BJ (cell line): ENCODE measurements around the gene CACNA2D3. TPM values are rescaled to one million over a fixed set of nuclear protein-coding genes. Genes with fewer than 3 reads are reported as not detected.
A peak's percentile ranks its signal among the peaks of the same experiment; 100 is the strongest.

ENCODE experiments used
- CTCF ChIA-PET: fragments of 350-600 bp; formaldehyde crosslinking; extraction: SDS; loops from one replicate; lab custom pipeline; 2021; ENCODE audit warnings: antibody characterized with exemption, inconsistent platforms; lab: Yijun Ruan, JAX
- POLR2A ChIA-PET: fragments of 300-600 bp; sonication (Branson Sonifier 250); formaldehyde crosslinking; extraction: SDS; loops from one replicate; lab custom pipeline; 2021; ENCODE audit warnings: antibody characterized with exemption; lab: Charles Lee
- DNase-seq: peaks from one replicate; pipeline ENCODE4 v3.0.0-alpha.2; 2011; ENCODE audit warnings: low read depth
- H3K27me3 ChIP-seq: 2 replicates; pipeline ENCODE4 v1.6.0; 2011; ENCODE audit warnings: low read length; ENCODE audit not compliant: control insufficient read depth, insufficient read depth
- H3K36me3 ChIP-seq: 2 replicates; pipeline ENCODE4 v1.5.1; 2011; ENCODE audit warnings: low read length; ENCODE audit not compliant: control insufficient read depth, insufficient read depth
- H3K4me3 ChIP-seq: 2 replicates; pipeline ENCODE4 v1.5.1; 2011; ENCODE audit warnings: low read depth, mild to moderate bottlenecking, control low read depth, low read length
- CTCF ChIP-seq: IDR thresholded peaks from 2 replicates; pipeline ENCODE4 v1.5.1; 2011; ENCODE audit warnings: low read depth, mild to moderate bottlenecking, control low read depth, inconsistent platforms, low read length, moderate library complexity; ENCODE audit not compliant: insufficient read depth
- polyA plus RNA-seq: library from polyadenylated mRNA; depleted of rRNA; stranded (reverse); fragments of >200 nt; gene quantifications from 2 replicates; pipeline ENCODE4 v1.2.3, GENCODE V29; 2011

Gene CACNA2D3
- polyA plus RNA-seq, 1 experiment: 0.56 TPM

- ChIA-PET POLR2A (interaction anchor here (0.7 kb wide), 1 partner anchor 708 kb away, joined by 5 read pairs; no protein-coding TSS in a partner anchor), CTCF (interaction anchor here (1.0 kb wide), 1 partner anchor 39 kb away, joined by 3 read pairs; no protein-coding TSS in a partner anchor)
- H3K4me3 ChIP-seq: no peak overlapping the region
- H3K36me3 ChIP-seq: no peaks in the 10 kb centered on the region
- no peaks in the 10 kb centered on the region for H3K27me3 ChIP-seq
- DNase-seq: no peak
- no peak for TF ChIP-seq CTCF
Observed at GRCh38 chr3:54814224-54814623, 691.9 kb downstream of the CACNA2D3 start.

- Histone ChIP-seq H3K27me3 (no peaks in the 10 kb centered on the region), H3K36me3 (no peaks in the 10 kb centered on the region), H3K4me3 (no peak overlapping the region)
- no peak for TF ChIP-seq CTCF
- POLR2A ChIA-PET: interaction anchor here (0.6 to 1.3 kb wide), 2 partner anchors 26 to 352 kb away, joined by 3 read pairs; no protein-coding TSS in a partner anchor
- CTCF ChIA-PET: interaction anchor here (0.9 to 1.1 kb wide), 2 partner anchors 42 to 53 kb away, joined by 3 read pairs; no protein-coding TSS in a partner anchor
- peak; percentile 64 for DNase-seq
Observed at GRCh38 chr3:54817628-54818027, 695.3 kb downstream of the CACNA2D3 start.

- TF ChIP-seq CTCF: no peak
- Histone ChIP-seq H3K36me3 (no peaks in the 10 kb centered on the region), H3K27me3 (no peaks in the 10 kb centered on the region), H3K4me3 (no peak overlapping the region)
- ChIA-PET CTCF (interaction anchor here (0.6 to 0.9 kb wide), 2 partner anchors 52 to 56 kb away, joined by 3 read pairs; no protein-coding TSS in a partner anchor), POLR2A (no interaction called here)
- DNase-seq: no peak
Observed at GRCh38 chr3:54818486-54818885, 696.1 kb downstream of the CACNA2D3 start.

- DNase-seq: no peak
- no peak overlapping the region for H3K4me3 ChIP-seq
- CTCF ChIA-PET: interaction anchor here (0.6 kb wide), 1 partner anchor 57 kb away, joined by 3 read pairs; no protein-coding TSS in a partner anchor
- no peaks in the 10 kb centered on the region for H3K27me3 ChIP-seq
- H3K36me3 ChIP-seq: no peaks in the 10 kb centered on the region
- POLR2A ChIA-PET: no interaction called here
- no peak for TF ChIP-seq CTCF
Observed at GRCh38 chr3:54818942-54819341, 696.6 kb downstream of the CACNA2D3 start.

GRCh38 chr3:54819946-54820345, 697.6 kb downstream of the CACNA2D3 start:
- H3K36me3 ChIP-seq: no peaks in the 10 kb centered on the region
- H3K4me3 ChIP-seq: no peak overlapping the region
- no peak for TF ChIP-seq CTCF
- CTCF ChIA-PET: no interaction called here
- POLR2A ChIA-PET: no interaction called here
- no peak for DNase-seq
- no peaks in the 10 kb centered on the region for H3K27me3 ChIP-seq
